GM18870 (cell line): ENCODE data around the gene ATRX.
A peak's percentile ranks its signal among the peaks of the same experiment; 100 is the strongest.
"Not testable (repeated sequence)": the region's sequence is repeated elsewhere in the genome, so short reads cannot be mapped to it uniquely, and the experiment has no call there.

Experiments
- ATAC-seq: cut with Tn5 transposase; IDR thresholded peaks from one replicate; pipeline ENCODE4 v1.9.1; 2021; ENCODE audit warnings: moderate library complexity; ENCODE audit not compliant: unreplicated experiment

The ATRX gene

GRCh38 chrX:77742788-77743476, 43.1 kb downstream of the ATRX start:
- ATAC-seq: no peak

GRCh38 chrX:77740376-77740905, 45.6 kb downstream of the ATRX start:
- no peak for ATAC-seq

- ATAC-seq: no peak
These were observed 52.7 kb downstream of the ATRX start for GRCh38 chrX:77733342-77733741.

DNA sequence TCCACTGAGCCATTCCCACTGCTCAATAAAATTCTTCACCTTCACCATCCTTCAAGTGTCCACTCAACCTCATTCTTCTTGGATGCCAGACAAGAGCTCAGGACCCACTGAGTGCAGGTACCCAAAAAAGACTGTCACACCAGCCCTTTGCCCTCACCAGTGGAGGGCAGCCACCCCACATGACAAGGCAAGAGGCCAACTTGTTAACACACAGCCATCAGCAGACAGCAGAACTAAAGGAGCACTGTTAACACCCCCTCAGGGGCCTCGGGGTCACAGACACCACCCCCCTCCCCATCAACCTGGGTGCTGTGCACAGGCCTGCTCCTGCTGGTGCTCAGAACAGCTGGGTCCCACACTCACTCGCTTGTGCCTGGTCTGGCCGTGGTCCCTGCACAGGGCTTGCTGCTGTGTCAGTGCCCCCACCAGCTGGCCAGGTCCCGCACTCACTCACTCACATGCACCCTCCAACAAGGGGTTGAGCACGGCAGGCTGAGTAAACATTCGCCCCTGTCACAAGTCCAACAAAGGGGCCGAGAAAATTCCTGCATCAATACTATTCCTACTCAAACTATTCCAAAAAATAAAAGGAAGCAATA, 54.1 kb downstream of the ATRX start:
- no peak for ATAC-seq

DNA sequence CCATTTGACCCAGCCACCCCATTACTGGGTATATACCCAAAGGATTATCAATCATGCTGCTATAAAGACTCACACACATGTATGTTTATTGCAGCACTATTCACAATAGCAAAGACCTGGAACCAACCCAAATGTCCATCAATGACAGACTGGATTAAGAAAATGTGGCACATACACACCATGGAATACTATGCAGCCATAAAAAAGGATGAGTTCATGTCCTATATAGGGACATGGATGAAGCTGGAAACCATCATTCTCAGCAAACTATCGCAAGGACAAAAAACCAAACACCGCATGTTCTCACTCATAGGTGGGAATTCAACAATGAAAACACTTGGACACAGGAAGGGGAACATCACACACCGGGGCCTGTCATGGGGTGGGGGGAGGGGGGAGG, 59.9 kb downstream of the ATRX start:
- not testable (repeated sequence) for ATAC-seq

DNA sequence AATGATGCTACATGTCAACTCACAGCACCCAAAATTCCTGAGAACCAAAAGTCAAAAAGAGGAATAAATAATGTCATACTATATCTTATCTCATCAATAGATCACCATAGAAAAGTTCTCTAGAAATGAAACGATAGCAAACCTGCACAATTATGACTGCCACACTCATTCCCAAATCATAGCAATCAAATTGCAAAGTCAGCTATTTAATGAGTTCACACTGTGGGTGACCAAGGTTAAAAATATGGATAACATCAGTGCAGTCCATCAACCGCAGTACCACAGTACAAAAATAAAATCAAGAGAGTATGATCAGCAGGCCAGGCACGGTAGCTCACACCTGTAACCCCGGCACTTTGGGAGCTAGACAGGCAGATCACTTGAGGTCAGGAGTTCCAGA, 62.3 kb downstream of the ATRX start:
- no peak for ATAC-seq

DNA sequence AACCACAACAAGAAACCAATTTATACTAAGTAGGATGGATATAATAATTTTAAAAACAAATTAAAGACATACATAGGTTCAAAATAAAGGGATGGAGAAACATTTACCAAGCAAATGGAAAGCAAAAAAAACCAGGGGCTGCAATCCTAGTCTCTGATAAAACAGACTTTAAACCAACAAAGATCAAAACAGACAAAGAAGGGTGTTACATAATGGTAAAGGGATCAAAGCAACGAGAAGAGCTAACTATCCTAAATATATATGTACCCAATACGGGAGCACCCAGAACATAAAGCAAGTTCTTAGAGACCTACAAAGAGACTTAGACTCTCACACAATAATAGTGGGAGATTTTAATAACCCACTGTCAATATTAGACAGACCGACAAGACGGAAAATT, 66.6 kb downstream of the ATRX start:
- ATAC-seq: no peak

GRCh38 chrX:77704881-77705280, 81.1 kb downstream of the ATRX start:
- ATAC-seq: no peak

- no peak for ATAC-seq
These were observed 87.8 kb downstream of the ATRX start for GRCh38 chrX:77698242-77698641.

- no peak for ATAC-seq
These were observed 91.5 kb downstream of the ATRX start for GRCh38 chrX:77694491-77694890.

- no peak for ATAC-seq
These were observed 92.4 kb downstream of the ATRX start for GRCh38 chrX:77693594-77693993.

DNA sequence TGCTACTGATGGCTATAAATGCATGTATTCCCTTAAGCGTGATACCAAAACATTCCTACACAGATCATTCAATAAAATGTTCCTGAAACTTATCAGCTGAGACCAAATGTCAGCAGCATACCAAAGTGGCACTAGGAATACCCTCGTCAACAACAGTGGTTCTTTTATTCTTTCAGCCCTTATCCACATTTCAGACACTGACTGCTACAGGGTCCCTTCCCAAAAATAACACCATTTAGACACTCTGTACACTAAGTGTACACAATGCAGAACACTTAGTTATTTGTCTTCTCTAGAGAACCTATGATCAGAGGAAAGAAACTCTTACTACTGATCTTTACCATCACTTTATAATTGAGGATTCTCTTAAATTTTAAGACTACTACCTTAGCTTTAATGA, 94.1 kb downstream of the ATRX start:
- no peak for ATAC-seq

GRCh38 chrX:77689376-77689775, 96.6 kb downstream of the ATRX start:
- no peak for ATAC-seq

DNA sequence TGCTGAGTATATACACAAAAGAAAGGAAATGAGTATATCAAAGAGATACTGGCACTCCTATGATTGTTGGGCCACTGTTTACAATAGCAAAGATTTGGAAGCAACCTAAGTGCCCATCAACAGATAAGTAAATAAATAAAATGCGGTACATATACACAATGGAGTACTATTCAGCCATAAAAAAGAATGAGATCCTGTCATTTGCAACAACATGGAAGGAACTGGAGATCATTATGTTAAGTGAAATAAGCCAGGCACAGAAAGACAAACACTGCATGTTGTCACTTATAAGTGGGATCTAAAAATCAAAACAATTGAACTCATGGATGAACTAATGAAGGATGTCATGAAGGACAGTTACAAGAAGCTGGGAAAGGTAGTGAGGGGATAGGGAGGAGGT, 100.3 kb downstream of the ATRX start:
- not testable (repeated sequence) for ATAC-seq

DNA sequence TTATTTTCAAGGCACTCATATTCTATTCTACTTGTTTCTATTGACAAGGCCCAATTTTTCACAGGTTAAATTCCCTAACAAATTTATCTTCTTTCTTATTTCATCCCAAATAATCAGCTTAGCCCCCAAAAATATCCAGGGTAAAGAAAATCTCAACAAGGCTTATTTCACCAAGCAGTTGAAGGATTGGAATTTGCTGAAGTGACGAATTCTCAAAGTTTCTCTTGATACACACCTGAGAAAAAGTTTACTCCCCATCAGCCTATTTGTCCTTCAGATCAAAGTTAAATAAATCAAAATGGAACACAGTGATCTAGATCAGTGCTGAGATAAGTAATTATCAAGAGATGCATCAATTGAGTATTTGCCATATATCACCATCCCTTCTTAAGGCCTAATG, 106.9 kb downstream of the ATRX start:
- no peak for ATAC-seq

- ATAC-seq: no peak
These were observed 110.0 kb downstream of the ATRX start for GRCh38 chrX:77675986-77676385.

DNA sequence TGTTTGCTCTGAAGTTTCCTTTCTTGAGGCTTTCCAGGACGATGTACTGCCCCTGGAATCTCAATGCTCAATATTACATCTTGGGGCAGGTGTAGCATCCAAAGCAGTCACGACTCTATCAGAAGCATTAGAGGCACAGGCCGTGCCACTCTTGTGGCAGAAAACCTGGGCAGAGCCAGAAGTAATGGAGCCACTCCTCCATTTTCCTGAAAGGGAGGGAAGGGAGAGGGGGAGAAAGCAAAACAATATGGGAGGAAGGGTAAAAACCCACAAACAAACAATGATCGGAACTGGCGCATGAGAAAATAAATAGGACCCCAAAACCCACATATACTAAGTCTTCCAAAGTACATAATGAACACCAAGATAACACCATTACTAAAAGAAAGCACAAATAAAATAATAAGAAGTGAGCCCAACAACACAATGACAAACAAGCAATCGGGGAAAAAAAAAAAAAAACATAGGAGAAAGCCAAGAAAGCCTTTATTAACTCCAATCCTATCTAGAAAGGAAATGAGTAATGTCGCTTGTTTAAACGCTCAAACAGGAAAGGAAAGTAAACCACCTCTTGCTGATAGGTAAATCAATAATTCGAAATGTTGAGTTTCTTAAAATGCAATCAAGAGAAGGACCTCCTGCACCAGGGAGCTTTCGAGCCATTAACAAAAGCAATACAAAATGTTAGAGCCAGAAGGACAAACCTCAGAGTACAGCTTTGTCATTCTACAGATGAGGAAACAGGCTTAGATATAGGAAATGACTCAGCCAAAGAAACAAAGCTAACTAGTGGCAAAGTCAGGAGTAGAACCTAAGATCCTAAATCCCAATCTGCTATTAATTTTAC, 117.4 kb downstream of the ATRX start:
- no peak for ATAC-seq

DNA sequence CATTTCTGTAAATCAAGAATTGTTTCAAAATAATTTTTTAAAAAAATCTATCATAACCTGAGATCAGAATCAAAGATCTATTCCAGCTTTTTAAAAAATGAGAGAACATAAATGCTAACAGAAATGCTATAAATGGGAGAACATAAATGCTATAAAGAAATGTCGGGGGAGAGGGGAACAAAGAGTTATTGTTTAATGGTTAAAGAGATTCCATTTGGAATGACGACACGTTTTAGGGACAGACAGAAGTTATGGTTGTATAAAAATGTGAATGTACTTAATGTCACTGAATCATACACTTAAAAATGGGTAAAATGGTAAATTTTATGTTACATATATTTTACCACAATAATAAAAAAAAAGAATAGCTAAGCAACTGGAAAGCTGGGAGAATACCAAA, 127.1 kb downstream of the ATRX start:
- ATAC-seq: no peak

- no peak for ATAC-seq
These were observed 133.9 kb downstream of the ATRX start for GRCh38 chrX:77652095-77652494.

DNA sequence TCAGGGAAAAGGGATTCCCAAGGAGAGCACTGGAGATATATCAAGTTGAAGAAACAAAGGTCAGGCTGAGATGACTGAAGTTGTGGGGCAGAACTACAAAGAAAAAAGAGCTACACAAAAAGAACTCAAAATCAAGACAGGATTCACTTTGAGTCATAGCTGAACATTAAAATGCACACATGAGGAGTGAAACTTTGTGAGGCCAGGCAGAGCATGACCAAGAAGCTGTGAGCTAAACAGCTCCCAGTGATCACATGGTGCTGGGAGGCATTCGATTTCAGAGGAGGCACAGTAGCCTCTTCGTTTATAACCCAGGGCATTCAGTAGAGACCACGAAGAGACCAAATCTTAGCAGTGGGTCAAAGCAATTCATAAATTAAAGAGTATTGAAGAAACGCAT, 145.3 kb downstream of the ATRX start:
- peak; percentile 73 for ATAC-seq

GRCh38 chrX:77639820-77640219, 146.2 kb downstream of the ATRX start:
- ATAC-seq: no peak

DNA sequence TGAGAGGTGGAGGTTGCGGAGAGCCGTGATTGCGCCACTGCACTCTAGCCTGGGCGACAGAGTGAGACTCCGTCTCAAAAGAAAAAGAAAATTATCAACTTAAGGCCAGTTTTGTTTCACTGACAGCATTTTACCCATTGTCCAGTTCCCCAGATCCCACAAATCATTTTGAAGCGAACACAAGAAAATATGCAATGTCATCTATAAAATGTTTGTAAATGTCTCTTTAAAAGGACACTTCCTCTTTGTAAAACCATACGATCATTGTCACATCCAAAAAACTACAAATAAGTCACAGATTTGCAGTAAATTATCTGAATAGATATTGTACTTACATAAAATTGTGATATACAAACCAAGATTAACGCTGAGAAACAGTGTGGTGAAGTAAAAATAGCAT, 147.6 kb downstream of the ATRX start:
- ATAC-seq: no peak
